ENCODE data around the gene PDLIM5.

PDLIM5 gene

DNA sequence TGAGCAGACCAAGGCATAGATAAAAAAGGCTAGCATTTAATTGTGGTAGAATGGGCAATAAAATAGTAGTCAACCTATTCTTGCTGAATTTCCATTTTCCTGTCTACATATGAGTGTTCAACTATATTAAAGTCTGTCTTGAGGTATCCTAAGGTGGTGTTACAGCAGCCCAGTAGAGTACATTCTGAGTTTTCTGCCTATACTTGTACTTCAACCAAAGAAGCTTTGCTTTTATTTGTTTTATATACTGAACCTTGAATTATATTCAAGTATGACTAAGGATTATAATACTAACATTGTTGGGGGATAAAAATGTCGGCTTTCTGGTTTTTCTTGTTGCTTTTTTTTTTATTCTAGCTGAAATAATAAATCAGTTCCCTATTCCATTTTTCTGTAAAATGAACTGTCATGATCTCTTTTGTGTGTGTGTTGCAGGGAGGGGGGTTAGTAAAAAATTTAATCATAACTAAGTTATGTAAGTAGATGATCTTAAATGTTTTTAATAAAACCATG, 106.7 kb downstream of the PDLIM5 start:
- no peak for TF ChIP-seq CTCF (IDR thresholded peaks at IDR 0.05; ENCODE audit: low read depth, low read length)
- no peak overlapping the region for H3K4me3 ChIP-seq (ENCODE audit: low read depth, low read length)

DNA sequence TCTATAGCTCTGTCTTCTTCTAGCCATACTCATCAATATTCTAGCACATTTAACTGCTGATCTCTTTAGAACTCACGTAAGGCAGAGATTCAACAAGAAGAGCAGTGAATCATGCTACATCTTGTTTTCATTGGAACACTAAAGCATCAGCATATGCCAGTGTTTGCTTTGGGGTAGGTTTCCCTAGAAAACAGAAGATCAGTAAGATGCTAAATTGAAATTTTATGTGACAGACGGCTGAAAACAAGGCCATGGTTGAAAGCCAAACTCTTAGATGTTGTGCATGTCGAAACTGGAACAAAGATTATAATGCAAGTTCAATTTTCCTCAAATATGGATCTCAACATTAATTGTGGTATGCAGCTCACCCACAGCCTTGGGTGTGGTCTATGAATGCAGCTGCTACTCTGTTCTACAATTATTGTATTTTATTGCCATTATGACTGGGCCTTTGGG, 107.6 kb downstream of the PDLIM5 start:
- no peak overlapping the region for H3K4me3 ChIP-seq (ENCODE audit: low read depth, low read length)
- no peak for TF ChIP-seq CTCF (IDR thresholded peaks at IDR 0.05; ENCODE audit: low read depth, low read length)

GRCh38 chr4:94561249-94562024, 109.7 kb downstream of the PDLIM5 start:
- no peak for TF ChIP-seq CTCF (IDR thresholded peaks at IDR 0.05; ENCODE audit: low read depth, low read length)
- no peak overlapping the region for H3K4me3 ChIP-seq (ENCODE audit: low read depth, low read length)

DNA sequence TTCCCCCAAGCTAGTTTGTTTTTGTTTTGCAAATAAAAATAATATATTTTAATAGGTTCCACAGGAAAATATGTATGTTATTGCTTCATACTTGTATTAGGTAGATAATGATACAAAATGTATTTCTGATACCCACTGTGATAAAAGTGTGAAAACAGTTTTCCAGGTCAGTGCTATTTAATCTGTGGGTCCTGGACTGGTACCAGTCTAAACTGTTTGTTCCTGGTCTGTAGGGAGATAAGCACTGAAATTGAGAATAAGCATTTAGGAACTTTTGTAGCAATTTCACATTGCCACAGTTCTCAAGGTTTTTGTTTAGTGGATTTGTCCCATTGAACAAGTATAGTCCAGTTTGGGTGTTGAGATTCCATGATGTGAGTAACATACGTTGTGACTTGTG, 110.5 kb downstream of the PDLIM5 start:
- H3K4me3 ChIP-seq (ENCODE audit: low read depth, low read length), result no peak overlapping the region
- no peak for TF ChIP-seq CTCF (IDR thresholded peaks at IDR 0.05; ENCODE audit: low read depth, low read length)

GRCh38 chr4:94564252-94564651, 112.5 kb downstream of the PDLIM5 start:
- no peak overlapping the region for H3K4me3 ChIP-seq (ENCODE audit: low read depth, low read length)
- no peak for TF ChIP-seq CTCF (IDR thresholded peaks at IDR 0.05; ENCODE audit: low read depth, low read length)

DNA sequence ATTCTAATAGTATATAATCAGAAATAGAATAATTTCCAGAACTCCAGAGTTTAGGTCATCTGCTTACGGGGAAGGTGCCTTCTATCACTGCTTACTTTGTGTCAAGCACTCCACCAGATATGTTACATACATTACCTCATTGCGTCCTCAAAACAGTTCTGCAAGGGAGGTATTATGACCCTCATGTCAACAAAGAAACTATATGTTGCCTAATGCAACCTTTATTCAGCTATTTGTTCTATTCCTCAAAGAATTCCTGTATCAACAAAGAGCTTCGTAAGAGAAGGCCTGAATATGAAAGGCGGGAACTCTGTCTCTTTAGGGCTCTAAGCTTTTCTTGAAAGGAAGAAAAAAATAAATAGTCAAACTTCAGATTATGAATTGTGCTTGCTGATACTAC, 114.7 kb downstream of the PDLIM5 start:
- H3K4me3 ChIP-seq (ENCODE audit: low read depth, low read length), result no peak overlapping the region
- no peak for TF ChIP-seq CTCF (IDR thresholded peaks at IDR 0.05; ENCODE audit: low read depth, low read length)

GRCh38 chr4:94567811-94568210, 116.1 kb downstream of the PDLIM5 start:
- no peak overlapping the region for H3K4me3 ChIP-seq (ENCODE audit: low read depth, low read length)
- TF ChIP-seq CTCF (IDR thresholded peaks at IDR 0.05; ENCODE audit: low read depth, low read length), result no peak

All from WI38 (cell line).